IPS-18a (cell line): Measurements from ENCODE around the gene NSD1.
"Not testable (repeated sequence)": the region's sequence is repeated elsewhere in the genome, so short reads cannot be mapped to it uniquely, and the experiment has no call there.

Experiments
- H3K27ac ChIP-seq: one replicate; pipeline ENCODE4 v1.5.1; 2013; ENCODE audit warnings: low read length
- H3K27me3 ChIP-seq: one replicate; pipeline ENCODE4 v1.6.1; 2013; ENCODE audit warnings: mild to moderate bottlenecking, low read length; ENCODE audit not compliant: control insufficient read depth, insufficient read depth
- H3K36me3 ChIP-seq: one replicate; pipeline ENCODE4 v1.6.1; 2013; ENCODE audit warnings: low read depth, low read length; ENCODE audit not compliant: control insufficient read depth
- H3K4me1 ChIP-seq: one replicate; pipeline ENCODE4 v1.6.1; 2013; ENCODE audit warnings: low read depth, low read length; ENCODE audit not compliant: control insufficient read depth
- H3K4me3 ChIP-seq: one replicate; pipeline ENCODE4 v1.5.1; 2013; ENCODE audit warnings: low read length
- H3K9ac ChIP-seq: one replicate; pipeline ENCODE4 v1.6.1; 2013; ENCODE audit warnings: mild to moderate bottlenecking, low read length, moderate library complexity
- H3K9me3 ChIP-seq: one replicate; pipeline ENCODE4 v1.6.1; 2013; ENCODE audit warnings: low read depth, low read length; ENCODE audit not compliant: control insufficient read depth

The NSD1 gene

GRCh38 chr5:177333420-177334154, 200.0 kb downstream of the NSD1 start:
- peaks cover 43% of the 10 kb centered on the region for H3K36me3 ChIP-seq
- no peaks in the 10 kb centered on the region for H3K4me1 ChIP-seq
- H3K9me3 ChIP-seq: no peaks in the 10 kb centered on the region
- no peak overlapping the region for H3K9ac ChIP-seq
- H3K27ac ChIP-seq: no peak overlapping the region
- H3K4me3 ChIP-seq: no peak overlapping the region
- no peaks in the 10 kb centered on the region for H3K27me3 ChIP-seq

GRCh38 chr5:177334155-177334551, 200.6 kb downstream of the NSD1 start:
- no peak overlapping the region for H3K27ac ChIP-seq
- no peaks in the 10 kb centered on the region for H3K27me3 ChIP-seq
- no peak overlapping the region for H3K4me3 ChIP-seq
- no peaks in the 10 kb centered on the region for H3K9me3 ChIP-seq
- no peak overlapping the region for H3K9ac ChIP-seq
- H3K4me1 ChIP-seq: no peaks in the 10 kb centered on the region
- H3K36me3 ChIP-seq: peaks cover 43% of the 10 kb centered on the region

GRCh38 chr5:177334781-177335700, 201.5 kb downstream of the NSD1 start:
- no peaks in the 10 kb centered on the region for H3K4me1 ChIP-seq
- H3K9me3 ChIP-seq: no peaks in the 10 kb centered on the region
- no peak overlapping the region for H3K4me3 ChIP-seq
- no peaks in the 10 kb centered on the region for H3K27me3 ChIP-seq
- H3K36me3 ChIP-seq: peaks cover 43% of the 10 kb centered on the region
- H3K9ac ChIP-seq: no peak overlapping the region
- H3K27ac ChIP-seq: no peak overlapping the region

GRCh38 chr5:177335701-177336065, 202.1 kb downstream of the NSD1 start:
- H3K4me3 ChIP-seq: no peak overlapping the region
- H3K4me1 ChIP-seq: no peaks in the 10 kb centered on the region
- H3K36me3 ChIP-seq: peaks cover 43% of the 10 kb centered on the region
- H3K27ac ChIP-seq: no peak overlapping the region
- no peaks in the 10 kb centered on the region for H3K9me3 ChIP-seq
- no peak overlapping the region for H3K9ac ChIP-seq
- no peaks in the 10 kb centered on the region for H3K27me3 ChIP-seq

- Histone ChIP-seq H3K4me1 (no peaks in the 10 kb centered on the region), H3K9ac (no peak overlapping the region), H3K9me3 (no peaks in the 10 kb centered on the region), H3K36me3 (peaks cover 43% of the 10 kb centered on the region), H3K27me3 (no peaks in the 10 kb centered on the region), H3K4me3 (no peak overlapping the region), H3K27ac (no peak overlapping the region)
Measured at GRCh38 chr5:177336112-177336511, 202.5 kb downstream of the NSD1 start.

GRCh38 chr5:177336603-177337494, 203.3 kb downstream of the NSD1 start:
- Histone ChIP-seq H3K9me3 (no peaks in the 10 kb centered on the region), H3K4me1 (no peaks in the 10 kb centered on the region), H3K9ac (no peak overlapping the region), H3K4me3 (no peak overlapping the region), H3K27ac (no peak overlapping the region), H3K27me3 (no peaks in the 10 kb centered on the region), H3K36me3 (peaks cover 47% of the 10 kb centered on the region)

- no peak overlapping the region for H3K9ac ChIP-seq
- H3K27me3 ChIP-seq: no peaks in the 10 kb centered on the region
- H3K36me3 ChIP-seq: peaks cover 47% of the 10 kb centered on the region
- H3K27ac ChIP-seq: no peak overlapping the region
- no peaks in the 10 kb centered on the region for H3K4me1 ChIP-seq
- no peaks in the 10 kb centered on the region for H3K9me3 ChIP-seq
- no peak overlapping the region for H3K4me3 ChIP-seq
Measured at GRCh38 chr5:177338251-177339106, 204.9 kb downstream of the NSD1 start.

GRCh38 chr5:177339107-177339638, 205.6 kb downstream of the NSD1 start:
- no peaks in the 10 kb centered on the region for H3K27me3 ChIP-seq
- no peak overlapping the region for H3K4me3 ChIP-seq
- H3K9ac ChIP-seq: no peak overlapping the region
- H3K4me1 ChIP-seq: no peaks in the 10 kb centered on the region
- H3K27ac ChIP-seq: no peak overlapping the region
- H3K9me3 ChIP-seq: no peaks in the 10 kb centered on the region
- peaks cover 40% of the 10 kb centered on the region for H3K36me3 ChIP-seq

GRCh38 chr5:177343000-177343399, 209.4 kb downstream of the NSD1 start:
- H3K4me3 ChIP-seq, H3K9me3 ChIP-seq, H3K9ac ChIP-seq, H3K27ac ChIP-seq, H3K27me3 ChIP-seq, H3K4me1 ChIP-seq: not testable (repeated sequence)
- H3K36me3 ChIP-seq: peaks cover 12% of the 10 kb centered on the region

GRCh38 chr5:177343777-177344176, 210.2 kb downstream of the NSD1 start:
- Histone ChIP-seq H3K4me3 (no peak overlapping the region), H3K9me3 (no peaks in the 10 kb centered on the region), H3K27me3 (no peaks in the 10 kb centered on the region), H3K36me3 (peaks cover 12% of the 10 kb centered on the region), H3K9ac (no peak overlapping the region), H3K4me1 (no peaks in the 10 kb centered on the region), H3K27ac (no peak overlapping the region)
